GM18508 (cell line): Measurements from ENCODE around the gene APOOL.
"Not testable (repeated sequence)": the region's sequence is repeated elsewhere in the genome, so short reads cannot be mapped to it uniquely, and the experiment has no call there.

Source experiments
- ATAC-seq: cut with Tn5 transposase; IDR thresholded peaks from one replicate; pipeline ENCODE4 v1.9.1; 2021; ENCODE audit warnings: moderate number of reproducible peaks; ENCODE audit not compliant: insufficient read depth, unreplicated experiment

APOOL gene

GRCh38 chrX:85003655-85004244, at the start of gene APOOL:
APOOL (plus strand) TSS chrX:85003877; CDS start chrX:85003913, 36 bp downstream.
- ATAC-seq, result peak; percentile 75

GRCh38 chrX:84956304-84956703, 47.4 kb upstream of the APOOL start:
- no peak for ATAC-seq

GRCh38 chrX:84974803-84975202, 28.9 kb upstream of the APOOL start:
- ATAC-seq, result no peak

- not testable (repeated sequence) for ATAC-seq
Measured at GRCh38 chrX:84991739-84992138, 11.9 kb upstream of the APOOL start.

GRCh38 chrX:84993150-84993549, 10.5 kb upstream of the APOOL start:
- no peak for ATAC-seq

- ATAC-seq, result no peak
Measured at GRCh38 chrX:85001344-85001743, 2.3 kb upstream of the APOOL start.

- ATAC-seq, result no peak
Measured at GRCh38 chrX:85004255-85004654, 578 bp downstream of the APOOL start.

GRCh38 chrX:85012098-85012497, 8.4 kb downstream of the APOOL start:
- ATAC-seq, result no peak

- not testable (repeated sequence) for ATAC-seq
Measured at GRCh38 chrX:85015351-85015750, 11.7 kb downstream of the APOOL start.

- no peak for ATAC-seq
Measured at GRCh38 chrX:85017721-85018120, 14.0 kb downstream of the APOOL start.

- no peak for ATAC-seq
Measured at GRCh38 chrX:85018471-85018870, 14.8 kb downstream of the APOOL start.

- ATAC-seq, result no peak
Measured at GRCh38 chrX:85020216-85020615, 16.5 kb downstream of the APOOL start.

GRCh38 chrX:85024044-85024443, 20.4 kb downstream of the APOOL start:
- no peak for ATAC-seq

- ATAC-seq, result no peak
Measured at GRCh38 chrX:85024562-85024961, 20.9 kb downstream of the APOOL start.

- no peak for ATAC-seq
Measured at GRCh38 chrX:85026170-85026569, 22.5 kb downstream of the APOOL start.

GRCh38 chrX:85029043-85029442, 25.4 kb downstream of the APOOL start:
- ATAC-seq, result no peak

GRCh38 chrX:85031505-85031904, 27.8 kb downstream of the APOOL start:
- ATAC-seq, result no peak

- ATAC-seq, result no peak
Measured at GRCh38 chrX:85037114-85037513, 33.4 kb downstream of the APOOL start.

GRCh38 chrX:85051627-85052026, 48.0 kb downstream of the APOOL start:
- ATAC-seq, result no peak

- ATAC-seq, result no peak
Measured at GRCh38 chrX:85052205-85052604, 48.5 kb downstream of the APOOL start.

GRCh38 chrX:85052636-85053343, 49.1 kb downstream of the APOOL start:
- no peak for ATAC-seq
